A549 (cell line): ENCODE results near the gene GNAT3. TPM values are rescaled to one million over a fixed set of nuclear protein-coding genes. Genes with fewer than 3 reads are reported as not detected.

Experiments
- ATAC-seq, 2 experiments: fragments of 200-7000 bp in 1 of 2; fragments of >200 bp in 1 of 2; cut with Nextera tagmentation in 1 of 2; cut with Tn5 transposase in 1 of 2; 3 replicates each; pipeline versions ENCODE4 v1.8.0 to v1.9.1; 2018 to 2020; ENCODE audit warnings: mild to moderate bottlenecking in 1 of 2, moderate library complexity in 1 of 2
- CTCF ChIA-PET: fragments of 300-600 bp; sonication (Branson Sonifier 250); formaldehyde crosslinking; extraction: SDS; loops from one replicate; lab custom pipeline; 2021; ENCODE audit warnings: antibody characterized with exemption, inconsistent platforms; lab: Yijun Ruan, JAX
- POLR2A ChIA-PET: fragments of 350-600 bp; formaldehyde crosslinking; extraction: SDS; loops from one replicate; lab custom pipeline; 2021; ENCODE audit warnings: antibody characterized with exemption, inconsistent platforms; lab: Yijun Ruan, JAX
- DNase-seq, 2 experiments: peaks; one replicate each; pipeline versions ENCODE4 v3.0.0 to v3.0.0-alpha.2; 2011 to 2016; ENCODE audit warnings: low read depth in 1 of 2, low spot score in 1 of 2
- FAIRE-seq: peaks from 2 replicates; lab custom pipeline; 2011; peaks lifted over from hg19 to GRCh38; lab: Jason Lieb, UNC
- H3K27ac ChIP-seq, 2 experiments: fragments of >200 bp; sonication (Bioruptor Twin); formaldehyde crosslinking; 3 replicates each; pipeline ENCODE4 v1.5.1; 2016 to 2017
- H3K4me1 ChIP-seq: fragments of >200 bp; sonication (Bioruptor Twin); formaldehyde crosslinking; 3 replicates; pipeline ENCODE4 v1.6.1; 2016
- H3K4me2 ChIP-seq: fragments of >200 bp; sonication (Bioruptor Twin); formaldehyde crosslinking; 3 replicates; pipeline ENCODE4 v1.6.1; 2016
- H3K4me3 ChIP-seq: fragments of >200 bp; sonication (Bioruptor Twin); formaldehyde crosslinking; 3 replicates; pipeline ENCODE4 v1.5.1; 2016
- H3K9me3 ChIP-seq: fragments of >200 bp; sonication (Bioruptor Twin); formaldehyde crosslinking; 3 replicates; pipeline ENCODE4 v1.6.1; 2016
- BCL3 ChIP-seq: fragments of >200 bp; sonication (Bioruptor Twin); formaldehyde crosslinking; IDR thresholded peaks from 3 replicates; pipeline ENCODE4 v1.6.1; 2016
- CBX2 ChIP-seq: fragments of 200-600 bp; sonication (generic); IDR thresholded peaks from 2 replicates; pipeline ENCODE4 v1.6.1; 2016; ENCODE audit warnings: low read depth, mild to moderate bottlenecking, borderline replicate concordance
- CBX8 ChIP-seq: fragments of 200-600 bp; sonication (generic); IDR thresholded peaks from 2 replicates; pipeline ENCODE4 v1.6.1; 2016
- CEBPB ChIP-seq, 2 experiments: fragments of >200 bp in 1 of 2; sonication (Bioruptor Twin) in 1 of 2; formaldehyde crosslinking in 1 of 2; IDR thresholded peaks; 2 replicates each; pipeline ENCODE4 v1.6.1; 2012 to 2016
- ELK1 ChIP-seq: fragments of 150-350 bp; IDR thresholded peaks from 2 replicates; pipeline ENCODE4 v1.6.1; 2014; ENCODE audit warnings: low read depth, mild to moderate bottlenecking, low read length
- EP300 ChIP-seq, 2 experiments: fragments of >200 bp; sonication (Bioruptor Twin); formaldehyde crosslinking; IDR thresholded peaks; 2 replicates in 1 of 2; 3 replicates in 1 of 2; pipeline ENCODE4 v1.6.1; 2016 to 2017
- ESRRA ChIP-seq: fragments of 150-350 bp; IDR thresholded peaks from 2 replicates; pipeline ENCODE4 v1.6.1; 2014; ENCODE audit warnings: mild to moderate bottlenecking, low read length, borderline replicate concordance
- FOXS1 ChIP-seq: fragments of 250-450 bp; sonication (Bioruptor Pico); IDR thresholded peaks from 2 replicates; pipeline ENCODE4 v1.5.0; 2020; ENCODE audit warnings: mild to moderate bottlenecking, moderate library complexity
- GATA3 ChIP-seq: IDR thresholded peaks from 2 replicates; pipeline ENCODE4 v1.6.1; 2012; ENCODE audit warnings: borderline replicate concordance
- HES2 ChIP-seq: fragments of >200 bp; sonication (Bioruptor Twin); formaldehyde crosslinking; IDR thresholded peaks from 2 replicates; pipeline ENCODE4 v1.6.1; 2016
- HMGXB4 ChIP-seq: fragments of 250-450 bp; sonication (Bioruptor Pico); IDR thresholded peaks from 2 replicates; pipeline ENCODE4 v1.5.0; 2021; ENCODE audit warnings: mild to moderate bottlenecking, moderate library complexity, borderline replicate concordance
- HOXA7 ChIP-seq: fragments of 250-450 bp; sonication (Bioruptor Pico); IDR thresholded peaks from 2 replicates; pipeline ENCODE4 v1.5.0; 2020; ENCODE audit warnings: mild to moderate bottlenecking, moderate library complexity
- HOXB13 ChIP-seq: fragments of 250-450 bp; sonication (Bioruptor Pico); IDR thresholded peaks from 2 replicates; pipeline ENCODE4 v1.5.0; 2020; ENCODE audit warnings: low read depth, mild to moderate bottlenecking, moderate library complexity
- HOXB5 ChIP-seq: fragments of 250-450 bp; sonication (Bioruptor Pico); IDR thresholded peaks from 2 replicates; pipeline ENCODE4 v1.5.0; 2020; ENCODE audit warnings: mild to moderate bottlenecking, moderate library complexity
- JUN ChIP-seq, 2 experiments: fragments of >200 bp; sonication (Bioruptor Twin); formaldehyde crosslinking; IDR thresholded peaks; 2 replicates in 1 of 2; 3 replicates in 1 of 2; pipeline ENCODE4 v1.6.1; 2016 to 2017
- JUNB ChIP-seq: fragments of >200 bp; sonication (Bioruptor Twin); formaldehyde crosslinking; IDR thresholded peaks from 2 replicates; pipeline ENCODE4 v1.6.1; 2016
- KDM1A ChIP-seq: fragments of 200-600 bp; sonication (generic); IDR thresholded peaks from 2 replicates; pipeline ENCODE4 v1.6.1; 2016; ENCODE audit warnings: low read depth, mild to moderate bottlenecking
- KDM5A ChIP-seq: fragments of 200-600 bp; sonication (generic); IDR thresholded peaks from 2 replicates; pipeline ENCODE4 v1.6.1; 2016; ENCODE audit warnings: antibody characterized with exemption, mild to moderate bottlenecking
- NFE2L2 ChIP-seq: fragments of 150-350 bp; conservative IDR thresholded peaks from 2 replicates; pipeline ENCODE4 v1.6.1; 2014; ENCODE audit warnings: low read length
- PHF8 ChIP-seq: fragments of 200-600 bp; sonication (generic); IDR thresholded peaks from 2 replicates; pipeline ENCODE4 v1.6.1; 2016; ENCODE audit warnings: low read depth, mild to moderate bottlenecking, antibody characterized with exemption, moderate library complexity, borderline replicate concordance
- RAD21 ChIP-seq, 2 experiments: fragments of >200 bp in 1 of 2; sonication (Bioruptor Twin) in 1 of 2; formaldehyde crosslinking in 1 of 2; IDR thresholded peaks in 1 of 2; conservative IDR thresholded peaks in 1 of 2; 2 replicates in 1 of 2; 3 replicates in 1 of 2; pipeline ENCODE4 v1.6.1; 2012 to 2018; ENCODE audit warnings: inconsistent platforms in 1 of 2
- RARB ChIP-seq: fragments of 250-450 bp; sonication (Bioruptor Pico); IDR thresholded peaks from 2 replicates; pipeline ENCODE4 v1.8.0; 2021; ENCODE audit warnings: mild to moderate bottlenecking, moderate library complexity
- RCOR1 ChIP-seq: fragments of 150-350 bp; IDR thresholded peaks from 2 replicates; pipeline ENCODE4 v1.6.1; 2014; ENCODE audit warnings: antibody characterized with exemption, low read length, low read depth
- RFX5 ChIP-seq: fragments of 450-650 bp; IDR thresholded peaks from 2 replicates; pipeline ENCODE4 v1.7.1; 2014; ENCODE audit warnings: antibody characterized with exemption, mild to moderate bottlenecking, moderate library complexity
- RNF2 ChIP-seq: fragments of 200-600 bp; sonication (generic); IDR thresholded peaks from 2 replicates; pipeline ENCODE4 v1.6.1; 2016; ENCODE audit warnings: low read depth, mild to moderate bottlenecking, antibody characterized with exemption, moderate library complexity, borderline replicate concordance
- USF2 ChIP-seq: fragments of 450-650 bp; IDR thresholded peaks from 2 replicates; pipeline ENCODE4 v1.6.1; 2014; ENCODE audit warnings: antibody characterized with exemption
- ZFP36 ChIP-seq: fragments of 450-650 bp; IDR thresholded peaks from 2 replicates; pipeline ENCODE4 v1.6.1; 2014; ENCODE audit warnings: borderline replicate concordance; ENCODE audit not compliant: partially characterized antibody
- ZNF302 ChIP-seq: fragments of 250-450 bp; sonication (Bioruptor Pico); IDR thresholded peaks from 2 replicates; pipeline ENCODE4 v1.9.0; 2021; ENCODE audit warnings: inconsistent platforms, mild to moderate bottlenecking, moderate library complexity
- ZSCAN20 ChIP-seq: fragments of 250-450 bp; sonication (Bioruptor Pico); IDR thresholded peaks from 2 replicates; pipeline ENCODE4 v1.8.0; 2022; ENCODE audit warnings: mild to moderate bottlenecking, moderate library complexity
- WGBS: methylation state at CpG from one replicate; pipeline ENCODE4 v1.1.6; 2017; ENCODE audit errors: missing lambda C conversion rate; 5-methylcytosine and 5-hydroxymethylcytosine counted together
- polyA plus RNA-seq, 4 experiments: library from polyadenylated mRNA; depleted of rRNA in 3 of 4; stranded (reverse); fragments of >200 nt; fragmentation: RNase III in 1 of 4; extraction: RNeasy Plus Mini Kit Qiagen cat#74134 plus additional on column Dnase treatment in 1 of 4; gene quantifications; 2 replicates in 3 of 4; 3 replicates in 1 of 4; pipeline ENCODE4 v1.2.3, GENCODE V29; 2011 to 2017

GNAT3 gene
- polyA plus RNA-seq, 2 of the 4 experiments (the other 2 are of a cell fraction), result not detected

GRCh38 chr7:80515298-80515697, 3.4 kb upstream of the GNAT3 start:
- FAIRE-seq (no peak), ATAC-seq (no peak), DNase-seq (no peak)
- Histone ChIP-seq H3K4me3 (no peak overlapping the region), H3K4me1 (peaks cover 3% of the 10 kb centered on the region; the same call in 1 of the 3 replicates), H3K27ac (no peak overlapping the region), H3K9me3 (no peaks in the 10 kb centered on the region), H3K4me2 (no peak overlapping the region)
- ChIA-PET POLR2A (no interaction called here), CTCF (interaction anchor here (1.1 to 1.3 kb wide), 3 partner anchors 8 to 160 kb away, joined by 3 read pairs; no protein-coding TSS in a partner anchor)
- no peak for TF ChIP-seq ESRRA
- no peak for TF ChIP-seq RAD21 (conservative IDR thresholded peaks at IDR 0.05 in 1 of 2, IDR thresholded peaks at IDR 0.05 in 1 of 2)
- no peak for TF ChIP-seq HES2
- TF ChIP-seq ZSCAN20, result no peak
- no peak for TF ChIP-seq RCOR1
- TF ChIP-seq HOXA7 (CRISPR knock-in tag), result no peak
- TF ChIP-seq HMGXB4, result no peak
- no peak for TF ChIP-seq PHF8
- TF ChIP-seq BCL3, result no peak
- no peak for TF ChIP-seq ZFP36
- no peak for TF ChIP-seq ELK1
- no peak for TF ChIP-seq HOXB5 (CRISPR knock-in tag)
- TF ChIP-seq JUNB, result no peak
- no peak for TF ChIP-seq KDM5A
- TF ChIP-seq GATA3, result no peak
- no peak for TF ChIP-seq CBX8
- no peak for TF ChIP-seq EP300 (IDR thresholded peaks at IDR 0.05)
- no peak for TF ChIP-seq NFE2L2
- TF ChIP-seq CBX2, result no peak
- no peak for TF ChIP-seq CEBPB (IDR thresholded peaks at IDR 0.05)

- CTCF ChIA-PET, result no interaction called here
- ATAC-seq (no peak), FAIRE-seq (no peak), DNase-seq (no peak)
- no peak overlapping the region for H3K4me3 ChIP-seq
- 93% methylated on average over 3 of the region's 3 CpGs for WGBS
- H3K27ac ChIP-seq, result no peak overlapping the region
- TF ChIP-seq USF2 (no peak), JUN (IDR thresholded peaks at IDR 0.05) (no peak), ZNF302 (CRISPR knock-in tag) (no peak), FOXS1 (CRISPR knock-in tag) (no peak), KDM1A (no peak), RARB (no peak), HOXB5 (CRISPR knock-in tag) (no peak), JUNB (no peak), PHF8 (no peak), HOXB13 (CRISPR knock-in tag) (no peak), RFX5 (no peak), KDM5A (no peak), RNF2 (no peak)
- no peaks in the 10 kb centered on the region for H3K4me1 ChIP-seq
- H3K4me2 ChIP-seq, result no peak overlapping the region
- POLR2A ChIA-PET, result no interaction called here
- no peaks in the 10 kb centered on the region for H3K9me3 ChIP-seq
These were observed 1.8 kb downstream of the GNAT3 start for GRCh38 chr7:80510021-80510420.
